Trophoblast cell (in vitro differentiated cells and primary cell): ENCODE data around the gene PPP2R3B.
A peak's percentile ranks its signal among the peaks of the same experiment; 100 is the strongest.

ENCODE experiments used
- DNase-seq, 2 donors: peaks; one replicate each; pipeline ENCODE4 v3.0.0-alpha.2; 2016
- H2AFZ ChIP-seq: 2 replicates; pipeline ENCODE4 v1.6.1; 2013; ENCODE audit warnings: low read length, moderate library complexity, mild to moderate bottlenecking; ENCODE audit not compliant: insufficient read depth, poor library complexity
- H2AK5ac ChIP-seq: 2 replicates; pipeline ENCODE4 v1.6.1; 2013; ENCODE audit warnings: mild to moderate bottlenecking, low read length
- H2BK120ac ChIP-seq: 2 replicates; pipeline ENCODE4 v1.6.1; 2013; ENCODE audit warnings: low read length, mild to moderate bottlenecking, moderate library complexity; ENCODE audit not compliant: insufficient read depth, poor library complexity
- H2BK12ac ChIP-seq: 2 replicates; pipeline ENCODE4 v1.6.1; 2013; ENCODE audit warnings: mild to moderate bottlenecking, low read length, moderate library complexity
- H2BK5ac ChIP-seq: 2 replicates; pipeline ENCODE4 v1.6.1; 2013; ENCODE audit warnings: low read length, low read depth, moderate library complexity, mild to moderate bottlenecking; ENCODE audit not compliant: poor library complexity
- H3K14ac ChIP-seq: 2 replicates; pipeline ENCODE4 v1.6.1; 2013; ENCODE audit warnings: mild to moderate bottlenecking, low read length
- H3K18ac ChIP-seq: 2 replicates; pipeline ENCODE4 v1.6.1; 2013; ENCODE audit warnings: mild to moderate bottlenecking, low read length
- H3K23ac ChIP-seq: 2 replicates; pipeline ENCODE4 v1.6.1; 2013; ENCODE audit warnings: low read length
- H3K27ac ChIP-seq: 2 replicates; pipeline ENCODE4 v1.5.1; 2013; ENCODE audit warnings: low read depth, mild to moderate bottlenecking, inconsistent platforms, low read length, moderate library complexity
- H3K27me3 ChIP-seq: 2 replicates; pipeline ENCODE4 v1.6.1; 2013; ENCODE audit warnings: inconsistent platforms, mild to moderate bottlenecking, low read length, moderate library complexity; ENCODE audit not compliant: insufficient read depth
- H3K36me3 ChIP-seq, 2 experiments: 1 replicate in 1 of 2; 2 replicates in 1 of 2; pipeline ENCODE4 v1.6.1; 2013; ENCODE audit warnings: low read length in 2 of 2, mild to moderate bottlenecking in 2 of 2, moderate library complexity in 1 of 2; ENCODE audit not compliant: insufficient read depth in 2 of 2, control insufficient read depth in 1 of 2
- H3K4ac ChIP-seq: 2 replicates; pipeline ENCODE4 v1.6.1; 2013; ENCODE audit warnings: low read depth, mild to moderate bottlenecking, low read length, moderate library complexity
- H3K4me1 ChIP-seq, 2 experiments: 1 replicate in 1 of 2; 2 replicates in 1 of 2; pipeline ENCODE4 v1.6.1; 2013; ENCODE audit warnings: low read length in 2 of 2, mild to moderate bottlenecking in 2 of 2, moderate library complexity in 1 of 2; ENCODE audit not compliant: insufficient read depth in 2 of 2, control insufficient read depth in 1 of 2
- H3K4me2 ChIP-seq: 2 replicates; pipeline ENCODE4 v1.6.1; 2013; ENCODE audit warnings: inconsistent platforms, mild to moderate bottlenecking, low read length, moderate library complexity
- H3K4me3 ChIP-seq: 2 replicates; pipeline ENCODE4 v1.5.1; 2013; ENCODE audit warnings: mild to moderate bottlenecking, low read depth, low read length, inconsistent platforms
- H3K79me1 ChIP-seq: one replicate; pipeline ENCODE4 v1.6.1; 2013; ENCODE audit warnings: low read length
- H3K79me2 ChIP-seq: 2 replicates; pipeline ENCODE4 v1.6.1; 2013; ENCODE audit warnings: low read length, mild to moderate bottlenecking; ENCODE audit not compliant: control insufficient read depth, insufficient read depth, poor library complexity
- H3K9ac ChIP-seq: 2 replicates; pipeline ENCODE4 v1.6.1; 2013; ENCODE audit warnings: mild to moderate bottlenecking, low read length
- H3K9me3 ChIP-seq: 2 replicates; pipeline ENCODE4 v1.6.1; 2013; ENCODE audit warnings: low read depth, mild to moderate bottlenecking, control low read depth, inconsistent platforms, low read length; ENCODE audit not compliant: insufficient read depth
- H4K12ac ChIP-seq: 2 replicates; pipeline ENCODE4 v1.6.1; 2013; ENCODE audit warnings: low read depth, mild to moderate bottlenecking, low read length, moderate library complexity
- H4K8ac ChIP-seq: 2 replicates; pipeline ENCODE4 v1.6.1; 2013; ENCODE audit warnings: low read depth, mild to moderate bottlenecking, low read length, moderate library complexity
- H4K91ac ChIP-seq: one replicate; pipeline ENCODE4 v1.6.1; 2013; ENCODE audit warnings: low read depth, mild to moderate bottlenecking, low read length, moderate library complexity
- WGBS: extraction: QIAGEN DNeasy Blood & Tissue Kit; methylation state at CpG from one replicate; pipeline ENCODE4 v1.1.7; 2013; ENCODE audit warnings: missing lambda C conversion rate; ENCODE audit not compliant: insufficient read length, insufficient coverage; ENCODE audit errors: extremely low coverage; 5-methylcytosine and 5-hydroxymethylcytosine counted together

Gene PPP2R3B

GRCh38 chrX:427812-428725 is 41.4 kb upstream of the PPP2R3B start:
- no peak for DNase-seq
- WGBS = no CpG with 5 or more reads among the region's 56 CpGs

GRCh38 chrX:426881-427280 is 40.2 kb upstream of the PPP2R3B start:
- Histone ChIP-seq H2AK5ac (peak overlapping the region; percentile 88), H3K4ac (peak overlapping the region; percentile 10), H3K36me3 (no peaks in the 10 kb centered on the region), H3K4me1 (peaks cover 2 to 4% of the 10 kb centered on the region in 2 experiments), H2BK5ac (no peak overlapping the region), H3K79me2 (no peaks in the 10 kb centered on the region), H3K23ac (no peak overlapping the region), H3K14ac (peak overlapping the region; percentile 38), H3K27me3 (no peaks in the 10 kb centered on the region), H3K4me2 (no peak overlapping the region), H4K91ac (peak overlapping the region; percentile 89), H3K9me3 (no peaks in the 10 kb centered on the region), H3K9ac (no peak overlapping the region), H4K8ac (peak overlapping the region; percentile 77), H4K12ac (no peak overlapping the region), H3K27ac (no peak overlapping the region), H3K79me1 (peaks cover 3% of the 10 kb centered on the region), H3K4me3 (no peak overlapping the region), H3K18ac (peak overlapping the region; percentile 46), H2BK120ac (no peak overlapping the region), H2BK12ac (peak overlapping the region; percentile 97), H2AFZ (no peak overlapping the region)
- peak in 1 of 2 donors; percentile 17 for DNase-seq
- WGBS = no CpG with 5 or more reads among the region's 14 CpGs

More at GRCh38 chrX:427812-428725, 41.4 kb upstream of the PPP2R3B start:
- H4K12ac ChIP-seq = no peak overlapping the region
- no peak overlapping the region for H2BK12ac ChIP-seq
- H3K36me3 ChIP-seq = no peaks in the 10 kb centered on the region
- peak overlapping the region; percentile 77 for H3K4me2 ChIP-seq
- peaks cover 3% of the 10 kb centered on the region for H3K79me1 ChIP-seq
- no peaks in the 10 kb centered on the region for H3K27me3 ChIP-seq
- H3K23ac ChIP-seq = no peak overlapping the region
- H2AFZ ChIP-seq = peak overlapping the region; percentile 4
- H4K8ac ChIP-seq = no peak overlapping the region
- peak overlapping the region; percentile 71 for H2BK120ac ChIP-seq
- H3K4me1 ChIP-seq = peaks cover 2 to 4% of the 10 kb centered on the region in 2 experiments
- no peak overlapping the region for H3K4me3 ChIP-seq
- no peak overlapping the region for H2BK5ac ChIP-seq
- H3K9ac ChIP-seq = peak overlapping the region; percentile 60
- H3K9me3 ChIP-seq = no peaks in the 10 kb centered on the region
- H3K14ac ChIP-seq = no peak overlapping the region
- no peak overlapping the region for H3K27ac ChIP-seq
- H4K91ac ChIP-seq = peak overlapping the region; percentile 12
- no peak overlapping the region for H3K18ac ChIP-seq
- H3K4ac ChIP-seq = no peak overlapping the region
- no peaks in the 10 kb centered on the region for H3K79me2 ChIP-seq
- no peak overlapping the region for H2AK5ac ChIP-seq

- Histone ChIP-seq H3K4ac (no peak overlapping the region), H3K4me2 (no peak overlapping the region), H4K91ac (no peak overlapping the region), H2AFZ (no peak overlapping the region), H3K23ac (no peak overlapping the region), H3K4me1 (peaks cover 2 to 4% of the 10 kb centered on the region in 2 experiments), H3K9ac (no peak overlapping the region), H3K27me3 (no peaks in the 10 kb centered on the region), H3K79me2 (no peaks in the 10 kb centered on the region), H3K4me3 (no peak overlapping the region), H2AK5ac (peak overlapping the region; percentile 22), H3K9me3 (no peaks in the 10 kb centered on the region), H3K14ac (no peak overlapping the region), H3K18ac (no peak overlapping the region), H2BK5ac (no peak overlapping the region), H2BK12ac (no peak overlapping the region), H2BK120ac (no peak overlapping the region), H3K27ac (no peak overlapping the region), H3K79me1 (peaks cover 3% of the 10 kb centered on the region), H3K36me3 (no peaks in the 10 kb centered on the region), H4K12ac (peak overlapping the region; percentile 66), H4K8ac (no peak overlapping the region)
- DNase-seq = no peak
- no CpG with 5 or more reads among the region's 20 CpGs for WGBS
Observed at GRCh38 chrX:425056-425455, 38.3 kb upstream of the PPP2R3B start.

GRCh38 chrX:421646-422391 is 35.1 kb upstream of the PPP2R3B start:
- Histone ChIP-seq H3K18ac (no peak overlapping the region), H4K8ac (no peak overlapping the region), H2AFZ (no peak overlapping the region), H2AK5ac (no peak overlapping the region), H3K23ac (no peak overlapping the region), H2BK120ac (no peak overlapping the region), H3K9ac (no peak overlapping the region), H3K4me2 (no peak overlapping the region), H2BK5ac (no peak overlapping the region), H2BK12ac (no peak overlapping the region), H3K79me1 (no peaks in the 10 kb centered on the region), H3K9me3 (no peaks in the 10 kb centered on the region), H3K27ac (no peak overlapping the region), H4K91ac (no peak overlapping the region), H3K79me2 (no peaks in the 10 kb centered on the region), H3K4me3 (no peak overlapping the region), H3K27me3 (no peaks in the 10 kb centered on the region), H4K12ac (no peak overlapping the region), H3K4ac (no peak overlapping the region), H3K36me3 (no peaks in the 10 kb centered on the region), H3K4me1 (no peaks in the 10 kb centered on the region), H3K14ac (no peak overlapping the region)
- no CpG with 5 or more reads among the region's 40 CpGs for WGBS
- DNase-seq = no peak
